A673 (cell line): Measurements from ENCODE around the gene SMOC2. TPM values are rescaled to one million over a fixed set of nuclear protein-coding genes. Genes with fewer than 3 reads are reported as not detected.

Source experiments
- BruUV-seq: library from RNA; stranded (reverse); fragments of 400-500 nt; replicated peaks from 2 replicates; lab custom pipeline; 2021; lab: Mats Ljungman, UMichigan
- CTCF ChIA-PET: fragments of 300-600 bp; sonication (Branson Sonifier 250); formaldehyde crosslinking; loops from one replicate; lab custom pipeline; 2022; ENCODE audit warnings: antibody characterized with exemption; lab: Charles Lee
- POLR2A ChIA-PET: fragments of 300-600 bp; sonication (Branson Sonifier 250); formaldehyde crosslinking; loops from one replicate; lab custom pipeline; 2022; ENCODE audit warnings: antibody characterized with exemption; ENCODE audit not compliant: low non-redundant PET; lab: Charles Lee
- DNase-seq: peaks from one replicate; pipeline ENCODE4 v3.0.0-alpha.2; 2015; ENCODE audit warnings: low spot score
- H3K27ac ChIP-seq: fragments of 200-600 bp; sonication (generic); 2 replicates; pipeline ENCODE4 v1.5.1; 2016; ENCODE audit warnings: mixed run types, low read depth, mild to moderate bottlenecking, mixed read lengths, antibody characterized with exemption, low read length; ENCODE audit not compliant: poor library complexity, severe bottlenecking
- H3K27me3 ChIP-seq: fragments of 200-600 bp; sonication (generic); replicated peaks from 2 replicates; pipeline ENCODE4 v1.6.1; 2017; ENCODE audit warnings: mixed run types, low read depth, mild to moderate bottlenecking, mixed read lengths, antibody characterized with exemption, low read length; ENCODE audit not compliant: insufficient read depth, poor library complexity
- H3K36me3 ChIP-seq: fragments of 200-600 bp; sonication (generic); 2 replicates; pipeline ENCODE4 v1.6.1; 2016; ENCODE audit warnings: mixed run types, mild to moderate bottlenecking, mixed read lengths, antibody characterized with exemption, low read length; ENCODE audit not compliant: insufficient read depth, poor library complexity, severe bottlenecking
- H3K4me1 ChIP-seq: fragments of 200-600 bp; sonication (generic); 2 replicates; pipeline ENCODE4 v1.6.1; 2017; ENCODE audit warnings: mixed run types, mild to moderate bottlenecking, mixed read lengths, antibody characterized with exemption, low read length; ENCODE audit not compliant: insufficient read depth, poor library complexity, severe bottlenecking
- H3K4me3 ChIP-seq: fragments of 200-600 bp; sonication (generic); 2 replicates; pipeline ENCODE4 v1.5.1; 2016; ENCODE audit warnings: low read depth, mixed run types, mild to moderate bottlenecking, mixed read lengths, low read length; ENCODE audit not compliant: poor library complexity, severe bottlenecking
- H3K9me3 ChIP-seq: fragments of 200-600 bp; sonication (generic); 2 replicates; pipeline ENCODE4 v1.6.1; 2016; ENCODE audit warnings: mixed run types, low read depth, mild to moderate bottlenecking, mixed read lengths, antibody characterized with exemption, low read length; ENCODE audit not compliant: poor library complexity, severe bottlenecking
- CTCF ChIP-seq: fragments of 300-800, 200-600 bp; sonication (generic); conservative IDR thresholded peaks from 2 replicates; pipeline ENCODE4 v1.5.1; 2017; ENCODE audit warnings: low read depth, mild to moderate bottlenecking, antibody characterized with exemption, low read length, moderate library complexity, mixed read lengths
- EZH2 ChIP-seq: fragments of 200-600 bp; sonication (generic); IDR thresholded peaks from 2 replicates; pipeline ENCODE4 v1.6.1; 2017; ENCODE audit warnings: borderline replicate concordance, low read depth, mild to moderate bottlenecking, mixed read lengths, antibody characterized with exemption, low read length; ENCODE audit not compliant: poor library complexity, severe bottlenecking
- intact Hi-C: fragments of 100-400 bp; cut with micrococcal nuclease; formaldehyde crosslinking; loops from one replicate; pipeline ENCODE4 v1.10.0; 2022; ENCODE audit not compliant: unreplicated experiment
- total RNA-seq: library from RNA; stranded (reverse); gene quantifications from 2 replicates; pipeline ENCODE4 v1.2.3, GENCODE V29; 2021

SMOC2 gene
- total RNA-seq, 1 experiment from 2014 or later: 1.8 TPM

- Histone ChIP-seq H3K4me3 (no peak overlapping the region), H3K9me3 (no peaks in the 10 kb centered on the region), H3K36me3 (no peaks in the 10 kb centered on the region), H3K4me1 (no peaks in the 10 kb centered on the region), H3K27ac (no peak overlapping the region), H3K27me3 (peaks cover 6% of the 10 kb centered on the region)
- DNase-seq: no peak
- ChIA-PET POLR2A (no interaction called here), CTCF (no interaction called here)
- BruUV-seq: no TSS peak
- TF ChIP-seq EZH2 (no peak), CTCF (no peak)
- intact Hi-C loops: no loop called here
Measured at GRCh38 chr6:168417679-168418557, 23.1 kb upstream of the SMOC2 start.

GRCh38 chr6:168418711-168419121 lies 22.3 kb upstream of the SMOC2 start:
- intact Hi-C loops: no loop called here
- no TSS peak for BruUV-seq
- Histone ChIP-seq H3K36me3 (no peaks in the 10 kb centered on the region), H3K9me3 (no peaks in the 10 kb centered on the region), H3K4me1 (no peaks in the 10 kb centered on the region), H3K4me3 (no peak overlapping the region), H3K27ac (no peak overlapping the region), H3K27me3 (peaks cover 6% of the 10 kb centered on the region)
- no peak for TF ChIP-seq CTCF
- no peak for TF ChIP-seq EZH2
- POLR2A ChIA-PET: no interaction called here
- no peak for DNase-seq
- CTCF ChIA-PET: no interaction called here

GRCh38 chr6:168419569-168419968 lies 21.4 kb upstream of the SMOC2 start:
- POLR2A ChIA-PET: no interaction called here
- Histone ChIP-seq H3K27ac (no peak overlapping the region), H3K36me3 (no peaks in the 10 kb centered on the region), H3K9me3 (no peaks in the 10 kb centered on the region), H3K4me3 (no peak overlapping the region), H3K27me3 (peaks cover 6% of the 10 kb centered on the region), H3K4me1 (no peaks in the 10 kb centered on the region)
- intact Hi-C loops: no loop called here
- no peak for DNase-seq
- TF ChIP-seq CTCF: no peak
- TF ChIP-seq EZH2: no peak
- BruUV-seq: no TSS peak
- CTCF ChIA-PET: no interaction called here
